B cell (primary cell): ENCODE data around the gene CDC73. TPM values are rescaled to one million over a fixed set of nuclear protein-coding genes. Genes with fewer than 3 reads are reported as not detected.

Experiments
- ATAC-seq: fragments of 200-7000 bp; cut with Tn5 transposase; one replicate; pipeline ENCODE4 v1.10.0; 2021; ENCODE audit warnings: low read depth, mild to moderate bottlenecking, moderate number of reproducible peaks, moderate library complexity
- CTCF ChIA-PET: fragments of 350-600 bp; sonication (Branson Sonifier 250); formaldehyde crosslinking; loops from one replicate; lab custom pipeline; 2021; ENCODE audit warnings: antibody characterized with exemption, inconsistent platforms; lab: Charles Lee
- POLR2A ChIA-PET: fragments of 350-600 bp; sonication (Branson Sonifier 250); formaldehyde crosslinking; loops from one replicate; lab custom pipeline; 2021; ENCODE audit warnings: antibody characterized with exemption; lab: Charles Lee
- DNase-seq: peaks from one replicate; pipeline ENCODE4 v3.0.0; 2013
- H2AFZ ChIP-seq: 2 replicates; pipeline ENCODE4 v1.6.1; 2012; ENCODE audit warnings: mild to moderate bottlenecking, low read depth, low read length; ENCODE audit not compliant: insufficient read depth, poor library complexity, severe bottlenecking
- H3K27ac ChIP-seq, 2 donors: 1 replicate in 1 of 2; 2 replicates in 1 of 2; pipeline ENCODE4 v1.5.1; 2012 to 2013; ENCODE audit warnings: low read length in 2 of 2, mild to moderate bottlenecking in 2 of 2, moderate library complexity in 1 of 2
- H3K27me3 ChIP-seq, 4 experiments: fragments of 200-600 bp in 1 of 4; sonication (generic) in 1 of 4; replicated peaks in 1 of 4; 1 replicate in 2 of 4; 2 replicates in 2 of 4; pipeline versions ENCODE4 v1.6.1 to v1.7.0; 2013 to 2016; ENCODE audit warnings: low read length in 3 of 4, mild to moderate bottlenecking in 2 of 4, mixed read lengths in 1 of 4, moderate library complexity in 1 of 4; ENCODE audit not compliant: insufficient read depth in 4 of 4, control insufficient read depth in 3 of 4; ENCODE audit errors: control extremely low read depth in 1 of 4
- H3K36me3 ChIP-seq, 2 experiments: replicated peaks in 1 of 2; 1 replicate in 1 of 2; 2 replicates in 1 of 2; pipeline versions ENCODE4 v1.6.1 to v1.7.1; 2013; ENCODE audit warnings: low read length in 1 of 2; ENCODE audit not compliant: insufficient read depth in 2 of 2, control insufficient read depth in 1 of 2; ENCODE audit errors: control extremely low read depth in 1 of 2, extremely low read depth in 1 of 2
- H3K4me1 ChIP-seq, 2 donors: fragments of 200-600 bp in 1 of 2; sonication (generic) in 1 of 2; 1 replicate in 1 of 2; 2 replicates in 1 of 2; pipeline versions ENCODE4 v1.5.1 to v1.6.1; 2013 to 2017; ENCODE audit warnings: low read length in 2 of 2; ENCODE audit not compliant: control insufficient read depth in 2 of 2, insufficient read depth in 2 of 2
- H3K4me2 ChIP-seq: replicated peaks from 2 replicates; pipeline ENCODE3; 2012; ENCODE audit warnings: mild to moderate bottlenecking, low read depth, low read length; ENCODE audit not compliant: poor library complexity, severe bottlenecking
- H3K4me3 ChIP-seq, 5 experiments: fragments of 200-600 bp in 1 of 5; sonication (generic) in 1 of 5; 1 replicate in 3 of 5; 2 replicates in 2 of 5; pipeline versions ENCODE4 v1.5.1 to v1.7.0; 2011 to 2016; ENCODE audit warnings: low read length in 4 of 5, mild to moderate bottlenecking in 4 of 5, low read depth in 2 of 5, control low read depth in 1 of 5, moderate library complexity in 1 of 5; ENCODE audit not compliant: insufficient read depth in 1 of 5; ENCODE audit errors: control extremely low read depth in 1 of 5, extremely low read depth in 1 of 5
- H3K79me2 ChIP-seq: fragments of 200-600 bp; sonication (generic); one replicate; pipeline ENCODE4 v1.6.0; 2016; ENCODE audit warnings: low read length; ENCODE audit not compliant: control insufficient read depth, insufficient read depth
- H3K9ac ChIP-seq: fragments of 200-600 bp; sonication (generic); 2 replicates; pipeline ENCODE4 v1.6.1; 2017; ENCODE audit warnings: mild to moderate bottlenecking, low read length, moderate library complexity
- H3K9me3 ChIP-seq, 3 donors: one replicate each; pipeline versions ENCODE4 v1.6.1 to v1.7.1; 2013; ENCODE audit warnings: low read length in 2 of 3; ENCODE audit not compliant: control insufficient read depth in 2 of 3, insufficient read depth in 1 of 3; ENCODE audit errors: control extremely low read depth in 1 of 3
- H4K20me1 ChIP-seq: 2 replicates; pipeline ENCODE4 v1.6.0; 2012; ENCODE audit warnings: mild to moderate bottlenecking, low read length; ENCODE audit not compliant: insufficient read depth, control insufficient read depth, poor library complexity, severe bottlenecking
- H3K27ac Mint-ChIP-seq: one replicate; pipeline ENCODE4 v1.8.0; 2021; ENCODE audit warnings: mixed read lengths
- H3K27me3 Mint-ChIP-seq: one replicate; pipeline ENCODE4 v1.8.0; 2021; ENCODE audit warnings: mixed read lengths
- H3K4me1 Mint-ChIP-seq: one replicate; pipeline ENCODE4 v1.8.0; 2021; ENCODE audit warnings: mixed read lengths
- H3K4me3 Mint-ChIP-seq: one replicate; pipeline ENCODE4 v1.8.0; 2021; ENCODE audit warnings: mixed read lengths
- H3K9me3 Mint-ChIP-seq: one replicate; pipeline ENCODE4 v1.8.0; 2022; ENCODE audit warnings: mixed read lengths; ENCODE audit not compliant: insufficient read depth
- EZH2 ChIP-seq: IDR thresholded peaks from 2 replicates; pipeline ENCODE4 v1.6.1; 2012; ENCODE audit warnings: borderline replicate concordance, low read depth, mild to moderate bottlenecking, moderate library complexity, low read length; ENCODE audit not compliant: insufficient read depth, poor library complexity, severe bottlenecking
- WGBS: methylation state at CpG from one replicate; pipeline ENCODE4 v1.1.5; 2013; ENCODE audit warnings: missing lambda C conversion rate; ENCODE audit not compliant: insufficient coverage; 5-methylcytosine and 5-hydroxymethylcytosine counted together
- intact Hi-C: fragments of 100-400 bp; cut with micrococcal nuclease; formaldehyde crosslinking; loops from one replicate; pipeline ENCODE4 v1.10.0; 2022
- polyA plus RNA-seq: library from polyadenylated mRNA; depleted of rRNA; stranded (reverse); fragments of >200 nt; gene quantifications from 2 replicates; pipeline ENCODE4 v1.2.3, GENCODE V29; 2012
- total RNA-seq, 2 donors: library from RNA; stranded (reverse); fragments of 120-200 nt in 1 of 2; gene quantifications; 1 replicate in 1 of 2; 2 replicates in 1 of 2; pipeline versions ENCODE4 v1.2.3 to v1.2.4, GENCODE V29; 2013 to 2022
- TF ChIP-seq, protein P1 (sequence below): fragments of 200-600 bp; IDR thresholded peaks from one replicate; pipeline ENCODE4 v1.8.0; 2022; ENCODE audit warnings: antibody characterized with exemption, mild to moderate bottlenecking

Gene CDC73
- total and polyA plus RNA-seq, 2 donors (not counting 1 experiment from before 2014, with no cell fraction given): 6.1 to 71.7 TPM

- peaks cover 33% of the 10 kb centered on the region for H3K79me2 ChIP-seq
- H3K9me3 ChIP-seq: no peaks in the 10 kb centered on the region
- peak; percentile 31 for DNase-seq
- H3K4me3 ChIP-seq: no peak overlapping the region
- peaks cover 20 to 21% of the 10 kb centered on the region in 2 donors for H3K4me1 ChIP-seq
- peaks cover 25% of the 10 kb centered on the region for H4K20me1 ChIP-seq
- no peak for ATAC-seq
- H2AFZ ChIP-seq: peak overlapping the region; percentile 79
- POLR2A ChIA-PET: interaction anchor here (0.6 kb wide), 1 partner anchor 50 kb away, joined by 3 read pairs; no protein-coding TSS in a partner anchor
- H3K27ac ChIP-seq: no peak overlapping the region
- H3K9me3 Mint-ChIP-seq: no peaks in the 10 kb centered on the region
- peaks cover 37% of the 10 kb centered on the region for H3K4me1 Mint-ChIP-seq
- no peak overlapping the region for H3K9ac ChIP-seq
- WGBS: 100% methylated on average over 1 of the region's 6 CpGs
- H3K4me2 ChIP-seq: peak overlapping the region; percentile 86
- intact Hi-C loops: loop anchor here (1.0 to 5.0 kb wide), 2 partner anchors 15 to 417 kb away; partner anchors contain the start of gene GLRX2
- peaks cover 0 to 1% of the 10 kb centered on the region in 2 experiments for H3K36me3 ChIP-seq
- no peaks in the 10 kb centered on the region for H3K27me3 Mint-ChIP-seq
- H3K4me3 Mint-ChIP-seq: peak overlapping the region; percentile 90
- no peak for TF ChIP-seq EZH2
- TF ChIP-seq, protein P1, sequence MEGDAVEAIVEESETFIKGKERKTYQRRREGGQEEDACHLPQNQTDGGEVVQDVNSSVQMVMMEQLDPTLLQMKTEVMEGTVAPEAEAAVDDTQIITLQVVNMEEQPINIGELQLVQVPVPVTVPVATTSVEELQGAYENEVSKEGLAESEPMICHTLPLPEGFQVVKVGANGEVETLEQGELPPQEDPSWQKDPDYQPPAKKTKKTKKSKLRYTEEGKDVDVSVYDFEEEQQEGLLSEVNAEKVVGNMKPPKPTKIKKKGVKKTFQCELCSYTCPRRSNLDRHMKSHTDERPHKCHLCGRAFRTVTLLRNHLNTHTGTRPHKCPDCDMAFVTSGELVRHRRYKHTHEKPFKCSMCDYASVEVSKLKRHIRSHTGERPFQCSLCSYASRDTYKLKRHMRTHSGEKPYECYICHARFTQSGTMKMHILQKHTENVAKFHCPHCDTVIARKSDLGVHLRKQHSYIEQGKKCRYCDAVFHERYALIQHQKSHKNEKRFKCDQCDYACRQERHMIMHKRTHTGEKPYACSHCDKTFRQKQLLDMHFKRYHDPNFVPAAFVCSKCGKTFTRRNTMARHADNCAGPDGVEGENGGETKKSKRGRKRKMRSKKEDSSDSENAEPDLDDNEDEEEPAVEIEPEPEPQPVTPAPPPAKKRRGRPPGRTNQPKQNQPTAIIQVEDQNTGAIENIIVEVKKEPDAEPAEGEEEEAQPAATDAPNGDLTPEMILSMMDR: no peak
- H3K27ac Mint-ChIP-seq: peak overlapping the region; percentile 51
- CTCF ChIA-PET: interaction anchor here (1.0 to 4.3 kb wide), 6 partner anchors 16 to 646 kb away, joined by 3 to 32 read pairs (median 7); partner anchors contain the start of genes GLRX2 and RGS2
- no peaks in the 10 kb centered on the region for H3K27me3 ChIP-seq
Measured at GRCh38 chr1:193120604-193121166, 1.1 kb upstream of the CDC73 start.

GRCh38 chr1:193123751-193124150 is 1.9 kb downstream of the CDC73 start:
- Histone ChIP-seq H3K4me1 (peaks cover 20 to 21% of the 10 kb centered on the region in 2 donors), H3K36me3 (peaks cover 0 to 16% of the 10 kb centered on the region in 2 experiments), H3K79me2 (peaks cover 56% of the 10 kb centered on the region), H3K4me2 (peak overlapping the region; percentile 86), H3K4me3 (no peak overlapping the region), H3K27ac (no peak overlapping the region), H3K27me3 (no peaks in the 10 kb centered on the region), H3K9me3 (no peaks in the 10 kb centered on the region), H4K20me1 (peaks cover 31% of the 10 kb centered on the region), H2AFZ (no peak overlapping the region), H3K9ac (no peak overlapping the region)
- Mint-ChIP-seq H3K4me3 (peak overlapping the region; percentile 90), H3K27ac (no peak overlapping the region), H3K27me3 (no peaks in the 10 kb centered on the region), H3K9me3 (no peaks in the 10 kb centered on the region), H3K4me1 (peaks cover 42% of the 10 kb centered on the region)
- ChIA-PET POLR2A (interaction anchor here (0.5 kb wide), 1 partner anchor 18 kb away, joined by 4 read pairs; no protein-coding TSS in a partner anchor), CTCF (interaction anchor here (2.7 to 4.3 kb wide), 3 partner anchors 65 to 649 kb away, joined by 20 to 32 read pairs (median 21); partner anchors contain the start of genes RO60 and UCHL5)
- ATAC-seq (no peak), DNase-seq (no peak)
- TF ChIP-seq, protein P1: no peak
- no peak for TF ChIP-seq EZH2
- intact Hi-C loops: loop anchor here (2.0 to 5.0 kb wide), 2 partner anchors 414 to 647 kb away; no protein-coding TSS in a partner anchor
